Muscle layer of duodenum (tissue), 2 donors: Measurements from ENCODE around the gene ULK4.

Experiments
- H3K27ac ChIP-seq: one replicate; pipeline ENCODE4 v1.7.0; 2013; ENCODE audit warnings: mild to moderate bottlenecking, low read length
- H3K27me3 ChIP-seq: one replicate; pipeline ENCODE4 v1.7.0; 2013; ENCODE audit warnings: low read depth, mild to moderate bottlenecking, control low read depth, low read length
- H3K36me3 ChIP-seq, 2 donors: one replicate each; pipeline ENCODE4 v1.7.0; 2013; ENCODE audit warnings: low read length in 2 of 2, control low read depth in 1 of 2, mild to moderate bottlenecking in 1 of 2; ENCODE audit not compliant: insufficient read depth in 2 of 2, control insufficient read depth in 1 of 2
- H3K4me1 ChIP-seq, 2 donors: one replicate each; pipeline ENCODE4 v1.7.0; 2013; ENCODE audit warnings: low read length in 2 of 2, mild to moderate bottlenecking in 2 of 2, control low read depth in 1 of 2, moderate library complexity in 1 of 2; ENCODE audit not compliant: insufficient read depth in 2 of 2, control insufficient read depth in 1 of 2
- H3K4me3 ChIP-seq, 2 donors: one replicate each; pipeline ENCODE4 v1.7.0; 2013; ENCODE audit warnings: low read length in 2 of 2, low read depth in 1 of 2, mild to moderate bottlenecking in 1 of 2
- H3K9me3 ChIP-seq, 2 donors: one replicate each; pipeline ENCODE4 v1.7.0; 2013; ENCODE audit warnings: low read length in 2 of 2, control low read depth in 1 of 2, mild to moderate bottlenecking in 1 of 2; ENCODE audit not compliant: control insufficient read depth in 1 of 2
- donor health status: healthy.

ULK4 gene

GRCh38 chr3:41961751-41962679 lies at the start of gene ULK4:
TSS of gene ULK4 (minus strand) at chr3:41962103. CDS start at chr3:41954759, 7,344 bp downstream.
- no peaks in the 10 kb centered on the region for H3K36me3 ChIP-seq
- H3K27ac ChIP-seq, result peak within 1 kb of the TSS; percentile 75
- peak within 1 kb of the TSS; percentile 87 to 89 for H3K4me3 ChIP-seq
- H3K27me3 ChIP-seq, result no peaks in the 10 kb centered on the region
- peaks cover 5 to 12% of the 10 kb centered on the region in 2 donors for H3K4me1 ChIP-seq
- H3K9me3 ChIP-seq, result no peaks in the 10 kb centered on the region

GRCh38 chr3:42010530-42010929 lies 48.6 kb upstream of the ULK4 start:
- Histone ChIP-seq H3K27me3 (no peaks in the 10 kb centered on the region), H3K36me3 (no peaks in the 10 kb centered on the region), H3K9me3 (no peaks in the 10 kb centered on the region), H3K4me1 (peaks cover 3 to 5% of the 10 kb centered on the region in 2 donors), H3K27ac (no peak overlapping the region), H3K4me3 (no peak overlapping the region)

- Histone ChIP-seq H3K4me3 (no peak overlapping the region), H3K36me3 (no peaks in the 10 kb centered on the region), H3K4me1 (no peaks in the 10 kb centered on the region), H3K27ac (no peak overlapping the region), H3K9me3 (no peaks in the 10 kb centered on the region), H3K27me3 (no peaks in the 10 kb centered on the region)
Measured at GRCh38 chr3:42009456-42009855, 47.6 kb upstream of the ULK4 start.

GRCh38 chr3:42007785-42008184 lies 45.9 kb upstream of the ULK4 start:
- Histone ChIP-seq H3K27ac (no peak overlapping the region), H3K27me3 (no peaks in the 10 kb centered on the region), H3K9me3 (peaks cover 0 to under 1% of the 10 kb centered on the region in 2 donors), H3K36me3 (no peaks in the 10 kb centered on the region), H3K4me3 (no peak overlapping the region), H3K4me1 (no peaks in the 10 kb centered on the region)

GRCh38 chr3:42005401-42005800 lies 43.5 kb upstream of the ULK4 start:
- peaks cover 0 to 4% of the 10 kb centered on the region in 2 donors for H3K9me3 ChIP-seq
- H3K4me1 ChIP-seq, result no peaks in the 10 kb centered on the region
- no peaks in the 10 kb centered on the region for H3K36me3 ChIP-seq
- no peaks in the 10 kb centered on the region for H3K27me3 ChIP-seq
- no peak overlapping the region for H3K4me3 ChIP-seq
- no peak overlapping the region for H3K27ac ChIP-seq

- H3K27ac ChIP-seq, result no peak overlapping the region
- peaks cover 0 to 7% of the 10 kb centered on the region in 2 donors for H3K4me1 ChIP-seq
- H3K4me3 ChIP-seq, result no peak overlapping the region
- H3K27me3 ChIP-seq, result no peaks in the 10 kb centered on the region
- no peaks in the 10 kb centered on the region for H3K36me3 ChIP-seq
- H3K9me3 ChIP-seq, result peaks cover 0 to 4% of the 10 kb centered on the region in 2 donors
Measured at GRCh38 chr3:42002790-42003189, 40.9 kb upstream of the ULK4 start.

GRCh38 chr3:42001777-42002176 lies 39.9 kb upstream of the ULK4 start:
- Histone ChIP-seq H3K4me3 (no peak overlapping the region), H3K36me3 (no peaks in the 10 kb centered on the region), H3K27ac (no peak overlapping the region), H3K9me3 (peaks cover 0 to 4% of the 10 kb centered on the region in 2 donors), H3K27me3 (no peaks in the 10 kb centered on the region), H3K4me1 (peaks cover 0 to 13% of the 10 kb centered on the region in 2 donors)

- peaks cover 0 to 4% of the 10 kb centered on the region in 2 donors for H3K9me3 ChIP-seq
- no peaks in the 10 kb centered on the region for H3K27me3 ChIP-seq
- H3K4me1 ChIP-seq, result peaks cover 0 to 13% of the 10 kb centered on the region in 2 donors
- H3K36me3 ChIP-seq, result no peaks in the 10 kb centered on the region
- H3K4me3 ChIP-seq, result no peak overlapping the region
- no peak overlapping the region for H3K27ac ChIP-seq
Measured at GRCh38 chr3:41999909-42000308, 38.0 kb upstream of the ULK4 start.

- peak overlapping the region; percentile 14 for H3K27ac ChIP-seq
Measured at GRCh38 chr3:41997702-41998550, 36.0 kb upstream of the ULK4 start.

GRCh38 chr3:41991437-41991836 lies 29.5 kb upstream of the ULK4 start:
- Histone ChIP-seq H3K9me3 (no peaks in the 10 kb centered on the region), H3K27ac (no peak overlapping the region), H3K4me3 (no peak overlapping the region), H3K27me3 (no peaks in the 10 kb centered on the region), H3K4me1 (no peaks in the 10 kb centered on the region), H3K36me3 (no peaks in the 10 kb centered on the region)

More at GRCh38 chr3:41997702-41998550, 36.0 kb upstream of the ULK4 start:
- no peaks in the 10 kb centered on the region for H3K36me3 ChIP-seq
- peaks cover 0 to 13% of the 10 kb centered on the region in 2 donors for H3K4me1 ChIP-seq
- no peak overlapping the region for H3K4me3 ChIP-seq
- H3K27me3 ChIP-seq, result no peaks in the 10 kb centered on the region
- peaks cover 0 to 4% of the 10 kb centered on the region in 2 donors for H3K9me3 ChIP-seq

GRCh38 chr3:41989518-41989917 lies 27.6 kb upstream of the ULK4 start:
- Histone ChIP-seq H3K9me3 (no peaks in the 10 kb centered on the region), H3K36me3 (no peaks in the 10 kb centered on the region), H3K27me3 (no peaks in the 10 kb centered on the region), H3K4me1 (no peaks in the 10 kb centered on the region), H3K4me3 (no peak overlapping the region), H3K27ac (no peak overlapping the region)
